OCI-LY7 (cell line): ENCODE measurements around the gene RAET1E. TPM values are rescaled to one million over a fixed set of nuclear protein-coding genes. Genes with fewer than 3 reads are reported as not detected.

ENCODE experiments used
- BruUV-seq: library from RNA; stranded (reverse); fragments of 400-500 nt; replicated peaks from 2 replicates; lab custom pipeline; 2021; lab: Mats Ljungman, UMichigan
- CTCF ChIA-PET: fragments of 300-600 bp; sonication (Branson Sonifier 250); formaldehyde crosslinking; loops from one replicate; lab custom pipeline; 2022; ENCODE audit warnings: antibody characterized with exemption; ENCODE audit not compliant: unreplicated experiment; lab: Charles Lee
- POLR2A ChIA-PET: fragments of 300-600 bp; sonication (Branson Sonifier 250); formaldehyde crosslinking; loops from one replicate; lab custom pipeline; 2022; ENCODE audit warnings: antibody characterized with exemption; lab: Charles Lee
- DNase-seq: peaks from one replicate; pipeline ENCODE4 v3.0.0-alpha.2; 2015; ENCODE audit warnings: low spot score
- H2AFZ ChIP-seq: fragments of 200-600 bp; sonication (generic), shearing (Covaris generic); 2 replicates; pipeline ENCODE4 v1.6.1; 2014; ENCODE audit warnings: mild to moderate bottlenecking, antibody characterized with exemption, low read length, moderate library complexity
- H3K27ac ChIP-seq: fragments of 200-600 bp; sonication (generic); 2 replicates; pipeline ENCODE4 v1.5.1; 2014; ENCODE audit warnings: mixed run types, low read depth, mild to moderate bottlenecking, moderate library complexity, low read length, inconsistent platforms; ENCODE audit not compliant: poor library complexity, severe bottlenecking
- H3K36me3 ChIP-seq: fragments of 200-600 bp; sonication (generic); 2 replicates; pipeline ENCODE4 v1.6.1; 2014; ENCODE audit warnings: mild to moderate bottlenecking, antibody characterized with exemption, low read length, moderate library complexity, mixed read lengths; ENCODE audit not compliant: insufficient read depth
- H3K4me1 ChIP-seq: fragments of 200-600 bp; sonication (generic); 2 replicates; pipeline ENCODE4 v1.5.1; 2014; ENCODE audit warnings: mild to moderate bottlenecking, low read length; ENCODE audit not compliant: insufficient read depth, poor library complexity, severe bottlenecking
- H3K4me2 ChIP-seq: fragments of 200-600 bp; sonication (generic); 2 replicates; pipeline ENCODE4 v1.6.1; 2014; ENCODE audit warnings: mild to moderate bottlenecking, low read length
- H3K4me3 ChIP-seq: fragments of 200-600 bp; sonication (generic); 2 replicates; pipeline ENCODE4 v1.5.1; 2014; ENCODE audit warnings: mild to moderate bottlenecking, low read depth, low read length; ENCODE audit not compliant: poor library complexity, severe bottlenecking
- H3K79me2 ChIP-seq: fragments of 200-600 bp; sonication (generic); 2 replicates; pipeline ENCODE4 v1.6.1; 2016; ENCODE audit warnings: low read depth, mild to moderate bottlenecking, low read length, moderate library complexity, mixed read lengths; ENCODE audit not compliant: insufficient read depth
- H3K9me2 ChIP-seq: fragments of 200-600 bp; sonication (generic); 2 replicates; pipeline ENCODE4 v1.6.1; 2016; ENCODE audit warnings: mild to moderate bottlenecking, low read length, mixed read lengths; ENCODE audit not compliant: insufficient read depth
- H3K9me3 ChIP-seq: fragments of 200-600 bp; sonication (generic); 2 replicates; pipeline ENCODE4 v1.6.1; 2014; ENCODE audit warnings: mild to moderate bottlenecking, mixed run types, low read length, mixed read lengths
- H4K20me1 ChIP-seq: fragments of 200-600 bp; sonication (generic); 2 replicates; pipeline ENCODE4 v1.6.1; 2014; ENCODE audit warnings: mild to moderate bottlenecking, antibody characterized with exemption, low read length, moderate library complexity, mixed read lengths; ENCODE audit not compliant: insufficient read depth
- CTCF ChIP-seq: fragments of 200-600 bp; sonication (generic); conservative IDR thresholded peaks from 2 replicates; pipeline ENCODE4 v1.5.1; 2014; ENCODE audit warnings: mild to moderate bottlenecking, antibody characterized with exemption, low read length, moderate library complexity, mixed read lengths
- EZH2phosphoT487 ChIP-seq: fragments of 200-600 bp; sonication (generic); IDR thresholded peaks from 2 replicates; pipeline ENCODE4 v1.6.1; 2018; ENCODE audit warnings: low read depth, borderline replicate concordance, mild to moderate bottlenecking, mixed run types, antibody characterized with exemption, low read length, moderate library complexity, mixed read lengths
- intact Hi-C: fragments of 100-400 bp; cut with micrococcal nuclease; formaldehyde crosslinking; loops from one replicate; pipeline ENCODE4 v1.10.0; 2022; ENCODE audit not compliant: unreplicated experiment
- total RNA-seq, 2 experiments: library from RNA; depleted of rRNA in 1 of 2; stranded (reverse); fragments of >200 nt in 1 of 2; shearing (Covaris generic) in 1 of 2; gene quantifications; 2 replicates each; pipeline ENCODE4 v1.2.3, GENCODE V29; 2014 to 2022

Gene RAET1E
- total RNA-seq, 2 experiments from 2014 or later = not detected

DNA sequence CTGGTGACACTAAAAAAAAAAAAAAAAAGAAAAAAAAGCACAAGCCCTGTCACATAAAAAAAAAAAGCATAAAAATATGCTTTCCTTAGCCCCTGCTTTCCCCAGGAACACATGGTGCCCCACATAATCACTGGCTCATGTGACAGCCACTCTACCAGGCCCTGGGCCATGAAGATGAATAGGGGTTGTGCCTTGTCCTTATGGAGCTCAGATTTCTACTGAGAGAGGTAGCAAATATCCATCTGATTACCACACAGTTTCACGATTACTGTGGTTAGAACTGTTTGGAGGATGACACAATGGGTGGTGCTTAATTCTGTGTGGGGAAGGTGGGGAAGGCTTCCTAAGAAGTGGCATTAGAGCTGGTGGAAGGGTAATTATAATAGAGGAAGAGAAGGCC, 9.3 kb downstream of the RAET1E start:
- no peaks in the 10 kb centered on the region for H3K36me3 ChIP-seq
- CTCF ChIA-PET = no interaction called here
- DNase-seq = no peak
- no peak overlapping the region for H3K27ac ChIP-seq
- no peaks in the 10 kb centered on the region for H3K79me2 ChIP-seq
- intact Hi-C loops = no loop called here
- H3K9me3 ChIP-seq = no peaks in the 10 kb centered on the region
- no peak overlapping the region for H2AFZ ChIP-seq
- no TSS peak for BruUV-seq
- TF ChIP-seq CTCF (no peak), EZH2phosphoT487 (no peak)
- POLR2A ChIA-PET = no interaction called here
- H4K20me1 ChIP-seq = no peaks in the 10 kb centered on the region
- no peak overlapping the region for H3K4me3 ChIP-seq
- no peaks in the 10 kb centered on the region for H3K4me1 ChIP-seq
- H3K9me2 ChIP-seq = no peaks in the 10 kb centered on the region
- no peak overlapping the region for H3K4me2 ChIP-seq

DNA sequence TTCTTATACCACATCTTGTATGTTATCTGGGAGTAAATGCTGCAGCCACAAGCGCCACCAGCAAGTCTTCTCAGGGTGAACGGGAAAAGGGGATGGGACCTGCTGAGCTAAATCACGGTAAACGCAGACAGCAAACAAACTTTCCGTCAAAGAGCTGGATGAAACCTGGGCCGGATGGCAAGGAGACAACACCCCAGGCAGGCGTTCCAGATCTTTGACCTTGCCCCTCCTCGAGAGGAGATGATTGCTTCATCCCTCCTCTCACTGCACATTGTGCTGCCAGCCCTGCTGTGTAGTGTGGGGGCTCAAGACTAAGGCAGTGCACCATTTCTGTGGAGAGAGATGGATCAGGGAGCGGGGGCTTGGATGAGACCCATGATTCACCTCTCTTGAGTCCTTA, 9.8 kb downstream of the RAET1E start:
- BruUV-seq = no TSS peak
- TF ChIP-seq CTCF (no peak), EZH2phosphoT487 (no peak)
- Histone ChIP-seq H4K20me1 (no peaks in the 10 kb centered on the region), H3K4me1 (no peaks in the 10 kb centered on the region), H3K4me2 (no peak overlapping the region), H3K4me3 (no peak overlapping the region), H3K9me3 (no peaks in the 10 kb centered on the region), H2AFZ (no peak overlapping the region), H3K36me3 (no peaks in the 10 kb centered on the region), H3K9me2 (no peaks in the 10 kb centered on the region), H3K79me2 (no peaks in the 10 kb centered on the region), H3K27ac (no peak overlapping the region)
- POLR2A ChIA-PET = no interaction called here
- intact Hi-C loops = no loop called here
- CTCF ChIA-PET = no interaction called here
- no peak for DNase-seq

DNA sequence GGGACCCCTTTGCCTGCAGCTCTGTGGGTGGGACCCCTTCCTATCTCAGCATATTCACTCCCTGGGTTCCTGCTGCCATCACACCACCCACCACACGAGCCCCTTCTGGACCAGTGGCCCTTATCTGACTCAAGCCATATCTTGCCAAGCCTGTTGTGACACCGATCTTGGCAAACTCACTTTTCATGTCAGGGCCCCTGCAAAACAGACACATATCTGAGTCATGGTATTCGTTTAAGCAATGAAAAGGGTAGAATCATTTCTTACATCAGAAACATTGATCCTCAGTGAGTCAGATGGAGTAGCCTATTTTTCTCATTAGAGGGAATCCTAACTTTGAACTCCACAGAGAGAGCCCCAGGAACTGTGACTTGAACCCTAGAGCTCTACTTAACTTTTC, 10.6 kb downstream of the RAET1E start:
- Histone ChIP-seq H3K9me2 (no peaks in the 10 kb centered on the region), H3K4me3 (no peak overlapping the region), H3K27ac (no peak overlapping the region), H3K79me2 (no peaks in the 10 kb centered on the region), H2AFZ (no peak overlapping the region), H4K20me1 (no peaks in the 10 kb centered on the region), H3K9me3 (no peaks in the 10 kb centered on the region), H3K4me1 (no peaks in the 10 kb centered on the region), H3K4me2 (no peak overlapping the region), H3K36me3 (no peaks in the 10 kb centered on the region)
- ChIA-PET POLR2A (no interaction called here), CTCF (no interaction called here)
- BruUV-seq = no TSS peak
- no peak for TF ChIP-seq CTCF
- no peak for TF ChIP-seq EZH2phosphoT487
- no peak for DNase-seq
- intact Hi-C loops = no loop called here
